Kidney (tissue), 14 donors: Measurements from ENCODE around the gene AGO3. TPM values are rescaled to one million over a fixed set of nuclear protein-coding genes. Genes with fewer than 3 reads are reported as not detected.

Experiments
- DNase-seq, 5 donors: peaks; one replicate each; pipeline ENCODE4 v3.0.0-alpha.2; 2013 to 2020
- FAIRE-seq: peaks from 2 replicates; lab custom pipeline; 2012; peaks lifted over from hg19 to GRCh38; lab: Jason Lieb, UNC
- H3K27ac ChIP-seq, 2 donors: one replicate each; pipeline ENCODE4 v1.7.0; 2013; ENCODE audit warnings: low read depth in 2 of 2, low read length in 2 of 2, inconsistent platforms in 1 of 2
- H3K27me3 ChIP-seq: one replicate; pipeline ENCODE4 v1.7.1; 2013; ENCODE audit warnings: low read length, inconsistent platforms; ENCODE audit not compliant: control insufficient read depth, insufficient read depth
- H3K36me3 ChIP-seq, 3 donors: one replicate each; pipeline versions ENCODE4 v1.7.0 to v1.7.1; 2013; ENCODE audit warnings: low read length in 3 of 3, control low read depth in 1 of 3, inconsistent platforms in 1 of 3; ENCODE audit not compliant: insufficient read depth in 3 of 3, control insufficient read depth in 2 of 3
- H3K4me1 ChIP-seq, 3 donors: one replicate each; pipeline versions ENCODE4 v1.7.0 to v1.7.1; 2013; ENCODE audit warnings: low read length in 3 of 3, inconsistent platforms in 1 of 3, low read depth in 1 of 3; ENCODE audit not compliant: control insufficient read depth in 2 of 3, insufficient read depth in 2 of 3
- H3K4me3 ChIP-seq, 3 donors: one replicate each; pipeline versions ENCODE4 v1.7.0 to v1.8.1; 2013; ENCODE audit warnings: low read length in 3 of 3, control low read depth in 1 of 3, inconsistent platforms in 1 of 3
- H3K9ac ChIP-seq, 3 donors: one replicate each; pipeline versions ENCODE4 v1.7.0 to v1.7.1; 2013; ENCODE audit warnings: low read length in 3 of 3, control low read depth in 1 of 3, inconsistent platforms in 1 of 3
- H3K9me3 ChIP-seq, 3 donors: one replicate each; pipeline versions ENCODE4 v1.7.0 to v1.7.1; 2013; ENCODE audit warnings: low read length in 3 of 3, control low read depth in 1 of 3, inconsistent platforms in 1 of 3; ENCODE audit not compliant: control insufficient read depth in 2 of 3, insufficient read depth in 1 of 3
- intact Hi-C: fragments of 100-400 bp; cut with DNase I; formaldehyde crosslinking; loops from one replicate; pipeline ENCODE4 v1.11.1; 2022
- polyA plus RNA-seq: library from polyadenylated mRNA; stranded (reverse); fragments of 350-450 nt; fragmentation: Illumina TruSeq; extraction: RNeasy Lipid Tissue Mini Kit (QIAGEN cat#74804); gene quantifications from one replicate; pipeline ENCODE4 v1.2.3, GENCODE V29; 2014; ENCODE audit warnings: low read depth, low replicate concordance; ENCODE audit not compliant: insufficient read depth
- total RNA-seq: library from RNA; stranded (reverse); fragmentation: NEBNext Ultra II Directional; extraction: Animal tissue kit (Norgen Biotek cat#: 25700); gene quantifications from one replicate; pipeline ENCODE4 v1.2.1, GENCODE V29; 2021
- TF ChIP-seq, protein P1 (sequence below): IDR thresholded peaks from 3 replicates; pipeline ENCODE4 v1.5.1; 2012; ENCODE audit warnings: mild to moderate bottlenecking, moderate library complexity, borderline replicate concordance; ENCODE audit not compliant: insufficient read depth; ENCODE audit errors: extremely low read depth
- donor health status: control.
- donor health status: control.
- donor health status: control.
- donor health status: control.
- donor health status: control.
- donor health status: DM: yes; HTN: yes; CAD: no.
- donor health status: Normal renal cell carcinoma (clear cell type).

Gene AGO3
- total and polyA plus RNA-seq, 2 donors from 2014 or later: 2.8 to 28.2 TPM

DNA sequence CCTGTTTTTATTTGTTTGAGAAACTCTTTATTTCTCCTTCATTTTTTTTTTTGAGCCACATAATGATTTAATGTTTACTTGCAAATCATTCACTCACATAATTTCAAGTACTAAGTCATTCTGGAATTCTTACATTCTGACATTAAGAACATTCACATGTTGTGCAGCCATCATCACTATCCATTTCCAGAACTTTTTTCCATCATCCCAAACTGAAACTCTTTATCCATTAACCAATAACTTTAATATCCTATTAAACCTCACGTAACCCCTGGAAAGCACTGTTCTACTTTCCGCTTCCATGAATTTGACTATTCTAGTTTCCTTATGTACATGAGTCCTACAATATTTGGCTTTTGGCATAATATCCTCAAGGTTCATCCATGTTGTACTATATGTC lies 100.5 kb downstream of the AGO3 start:
- peaks cover 0 to 9% (median 9%) of the 10 kb centered on the region in 3 donors for H3K36me3 ChIP-seq
- H3K27me3 ChIP-seq: no peaks in the 10 kb centered on the region
- DNase-seq (no peak), FAIRE-seq (no peak)
- TF ChIP-seq, protein P1, sequence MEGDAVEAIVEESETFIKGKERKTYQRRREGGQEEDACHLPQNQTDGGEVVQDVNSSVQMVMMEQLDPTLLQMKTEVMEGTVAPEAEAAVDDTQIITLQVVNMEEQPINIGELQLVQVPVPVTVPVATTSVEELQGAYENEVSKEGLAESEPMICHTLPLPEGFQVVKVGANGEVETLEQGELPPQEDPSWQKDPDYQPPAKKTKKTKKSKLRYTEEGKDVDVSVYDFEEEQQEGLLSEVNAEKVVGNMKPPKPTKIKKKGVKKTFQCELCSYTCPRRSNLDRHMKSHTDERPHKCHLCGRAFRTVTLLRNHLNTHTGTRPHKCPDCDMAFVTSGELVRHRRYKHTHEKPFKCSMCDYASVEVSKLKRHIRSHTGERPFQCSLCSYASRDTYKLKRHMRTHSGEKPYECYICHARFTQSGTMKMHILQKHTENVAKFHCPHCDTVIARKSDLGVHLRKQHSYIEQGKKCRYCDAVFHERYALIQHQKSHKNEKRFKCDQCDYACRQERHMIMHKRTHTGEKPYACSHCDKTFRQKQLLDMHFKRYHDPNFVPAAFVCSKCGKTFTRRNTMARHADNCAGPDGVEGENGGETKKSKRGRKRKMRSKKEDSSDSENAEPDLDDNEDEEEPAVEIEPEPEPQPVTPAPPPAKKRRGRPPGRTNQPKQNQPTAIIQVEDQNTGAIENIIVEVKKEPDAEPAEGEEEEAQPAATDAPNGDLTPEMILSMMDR: no peak
- no peak overlapping the region for H3K4me3 ChIP-seq
- H3K9me3 ChIP-seq: no peaks in the 10 kb centered on the region
- no peak overlapping the region for H3K27ac ChIP-seq
- no peaks in the 10 kb centered on the region for H3K4me1 ChIP-seq
- no peak overlapping the region for H3K9ac ChIP-seq
- intact Hi-C loops: no loop called here

DNA sequence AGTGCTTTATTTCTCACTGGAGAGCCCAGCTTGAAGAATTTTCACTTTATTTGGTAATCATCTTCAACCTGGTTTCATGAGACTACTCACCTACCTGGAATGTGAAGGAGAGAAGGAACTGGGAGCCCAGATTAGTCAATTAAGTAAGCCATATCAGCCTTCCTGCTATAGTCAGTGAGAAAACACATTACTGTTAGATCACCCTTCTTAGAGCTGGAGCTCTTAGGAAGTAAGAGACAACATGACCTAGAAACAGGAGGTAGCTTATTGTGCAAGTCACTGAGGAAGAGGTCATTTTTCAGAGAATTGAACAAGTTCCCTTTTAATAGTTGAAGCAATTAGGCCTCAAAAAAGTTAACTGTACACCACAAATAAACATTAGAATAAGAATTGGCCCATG lies 103.8 kb downstream of the AGO3 start:
- Histone ChIP-seq H3K4me3 (no peak overlapping the region), H3K27ac (no peak overlapping the region), H3K9me3 (no peaks in the 10 kb centered on the region), H3K9ac (no peak overlapping the region), H3K36me3 (peaks cover under 1 to 9% (median 6%) of the 10 kb centered on the region in 3 donors), H3K27me3 (no peaks in the 10 kb centered on the region), H3K4me1 (no peaks in the 10 kb centered on the region)
- intact Hi-C loops: no loop called here
- DNase-seq: no peak
- TF ChIP-seq, protein P1: no peak
- no peak for FAIRE-seq

DNA sequence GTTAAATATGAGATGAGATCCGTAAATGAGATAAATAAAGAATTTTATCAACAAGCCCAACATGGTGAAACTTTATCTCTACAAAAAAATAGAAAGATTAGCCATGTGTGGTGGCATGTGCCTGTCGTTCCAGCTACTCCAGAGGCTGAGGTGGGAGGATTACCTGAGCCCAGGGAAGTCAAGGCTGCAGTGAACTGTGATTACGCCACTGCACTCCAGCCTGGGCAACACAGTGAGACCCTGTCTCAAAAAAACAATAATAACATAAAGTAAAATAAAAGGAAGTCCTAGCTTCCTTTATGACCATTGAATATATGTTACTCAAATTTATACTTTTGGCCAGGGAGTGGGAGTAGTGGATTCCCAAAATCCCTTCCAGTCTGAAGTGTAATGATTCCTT lies 104.2 kb downstream of the AGO3 start:
- TF ChIP-seq, protein P1: no peak
- H3K9me3 ChIP-seq: no peaks in the 10 kb centered on the region
- no peak overlapping the region for H3K27ac ChIP-seq
- H3K4me3 ChIP-seq: no peak overlapping the region
- H3K27me3 ChIP-seq: no peaks in the 10 kb centered on the region
- H3K9ac ChIP-seq: no peak overlapping the region
- peaks cover 4 to 13% (median 8%) of the 10 kb centered on the region in 3 donors for H3K36me3 ChIP-seq
- DNase-seq: no peak
- FAIRE-seq: no peak
- intact Hi-C loops: no loop called here
- H3K4me1 ChIP-seq: no peaks in the 10 kb centered on the region

DNA sequence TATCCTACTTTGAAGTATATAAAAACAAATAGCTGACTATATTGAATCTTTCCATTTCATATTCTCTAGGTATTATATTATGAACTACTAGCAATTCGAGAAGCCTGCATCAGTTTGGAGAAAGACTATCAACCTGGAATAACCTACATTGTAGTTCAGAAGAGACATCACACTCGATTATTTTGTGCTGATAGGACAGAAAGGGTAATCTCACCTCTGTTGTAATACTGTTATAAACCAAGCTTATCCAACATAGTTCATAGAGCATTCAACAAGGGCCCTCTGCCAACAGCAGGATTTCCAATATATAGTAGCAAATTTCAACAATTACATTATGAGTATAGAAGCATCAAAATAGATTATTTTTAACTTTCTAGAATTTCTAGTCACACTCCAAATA lies 109.3 kb downstream of the AGO3 start:
- DNase-seq: no peak
- FAIRE-seq: no peak
- Histone ChIP-seq H3K4me1 (no peaks in the 10 kb centered on the region), H3K27ac (no peak overlapping the region), H3K36me3 (peaks cover 4 to 14% (median 6%) of the 10 kb centered on the region in 3 donors), H3K4me3 (no peak overlapping the region), H3K27me3 (no peaks in the 10 kb centered on the region), H3K9ac (no peak overlapping the region), H3K9me3 (no peaks in the 10 kb centered on the region)
- intact Hi-C loops: no loop called here
- TF ChIP-seq, protein P1: no peak
